Panc1 (cell line): ENCODE data around the gene EEIG1. TPM values are rescaled to one million over a fixed set of nuclear protein-coding genes. Genes with fewer than 3 reads are reported as not detected.

Source experiments
- ATAC-seq: fragments of 200-7000 bp; cut with Tn5 transposase; 2 replicates; pipeline ENCODE4 v1.9.1; 2020; ENCODE audit warnings: mild to moderate bottlenecking, moderate library complexity
- BruUV-seq: library from RNA; stranded (reverse); fragments of 400-500 nt; replicated peaks from 2 replicates; lab custom pipeline; 2021; lab: Mats Ljungman, UMichigan
- CTCF ChIA-PET: fragments of 300-600 bp; sonication (Branson Sonifier 250); formaldehyde crosslinking; loops from one replicate; lab custom pipeline; 2022; ENCODE audit warnings: antibody characterized with exemption; lab: Charles Lee
- POLR2A ChIA-PET: fragments of 300-600 bp; sonication (Branson Sonifier 250); formaldehyde crosslinking; loops from one replicate; lab custom pipeline; 2022; ENCODE audit warnings: antibody characterized with exemption; lab: Charles Lee
- DNase-seq: peaks from one replicate; pipeline ENCODE4 v3.0.0-alpha.2; 2010; ENCODE audit warnings: low read depth, low spot score
- H3K27ac ChIP-seq: 2 replicates; pipeline ENCODE4 v1.5.1; 2011; ENCODE audit warnings: mild to moderate bottlenecking, low read length, inconsistent platforms
- H3K27me3 ChIP-seq: fragments of 200-500 bp; sonication (Bioruptor generic); 2 replicates; pipeline ENCODE4 v1.6.0; 2014; ENCODE audit warnings: low read length, inconsistent platforms; ENCODE audit not compliant: control insufficient read depth, insufficient read depth
- H3K36me3 ChIP-seq: fragments of 200-500 bp; sonication (Bioruptor generic); 2 replicates; pipeline ENCODE4 v1.5.1; 2014; ENCODE audit warnings: inconsistent platforms, mild to moderate bottlenecking, low read length, moderate library complexity; ENCODE audit not compliant: control insufficient read depth, insufficient read depth
- H3K4me1 ChIP-seq: 2 replicates; pipeline ENCODE4 v1.5.1; 2011; ENCODE audit warnings: inconsistent platforms, mild to moderate bottlenecking, low read length, moderate library complexity; ENCODE audit not compliant: control insufficient read depth, insufficient read depth
- H3K4me3 ChIP-seq, 2 experiments: 2 replicates each; pipeline ENCODE4 v1.5.1; 2011 to 2012; ENCODE audit warnings: low read depth in 2 of 2, low read length in 2 of 2, mild to moderate bottlenecking in 2 of 2, inconsistent platforms in 1 of 2, moderate library complexity in 1 of 2
- H3K9me3 ChIP-seq: fragments of 200-500 bp; sonication (Bioruptor generic); 2 replicates; pipeline ENCODE4 v1.5.1; 2014; ENCODE audit warnings: low read depth, mild to moderate bottlenecking, inconsistent platforms, low read length, moderate library complexity; ENCODE audit not compliant: control insufficient read depth, insufficient read depth
- CTCF ChIP-seq: fragments of 450-650 bp; IDR thresholded peaks from 2 replicates; pipeline ENCODE4 v1.5.1; 2017; ENCODE audit warnings: mild to moderate bottlenecking
- POLR2AphosphoS5 ChIP-seq: IDR thresholded peaks from 2 replicates; pipeline ENCODE4 v1.6.1; 2012; ENCODE audit warnings: mild to moderate bottlenecking, low read depth, low read length, moderate library complexity
- SIN3A ChIP-seq: IDR thresholded peaks from 2 replicates; pipeline ENCODE4 v1.6.1; 2012; ENCODE audit warnings: low read depth, mild to moderate bottlenecking, low read length, moderate library complexity, borderline replicate concordance; ENCODE audit not compliant: insufficient read depth
- TCF7L2 ChIP-seq: IDR thresholded peaks from 2 replicates; pipeline ENCODE4 v1.6.1; 2011; ENCODE audit warnings: mild to moderate bottlenecking, low read depth, low read length, inconsistent platforms
- in situ Hi-C: cut with HindIII; loops from 2 replicates; pipeline ENCODE4 v1.10.0; 2016; ENCODE audit warnings: low sequenced_read_pairs, low pct_unique_long_range_greater_than_20kb
- intact Hi-C: fragments of 100-400 bp; cut with micrococcal nuclease; formaldehyde crosslinking; loops from one replicate; pipeline ENCODE4 v1.10.0; 2022; ENCODE audit not compliant: unreplicated experiment
- total RNA-seq: library from RNA; stranded (reverse); gene quantifications from one replicate; pipeline ENCODE4 v1.2.1, GENCODE V29; 2021; ENCODE audit not compliant: unreplicated experiment
- TF ChIP-seq, protein P1 (sequence below), 2 experiments: IDR thresholded peaks; 2 replicates each; pipeline ENCODE4 v1.6.1; 2011 to 2012; ENCODE audit warnings: low read depth in 2 of 2, control low read depth in 1 of 2, low read length in 1 of 2, mild to moderate bottlenecking in 1 of 2, moderate library complexity in 1 of 2; ENCODE audit not compliant: insufficient read depth in 1 of 2

EEIG1 gene
- total RNA-seq, 1 experiment from 2014 or later: 361 TPM

DNA sequence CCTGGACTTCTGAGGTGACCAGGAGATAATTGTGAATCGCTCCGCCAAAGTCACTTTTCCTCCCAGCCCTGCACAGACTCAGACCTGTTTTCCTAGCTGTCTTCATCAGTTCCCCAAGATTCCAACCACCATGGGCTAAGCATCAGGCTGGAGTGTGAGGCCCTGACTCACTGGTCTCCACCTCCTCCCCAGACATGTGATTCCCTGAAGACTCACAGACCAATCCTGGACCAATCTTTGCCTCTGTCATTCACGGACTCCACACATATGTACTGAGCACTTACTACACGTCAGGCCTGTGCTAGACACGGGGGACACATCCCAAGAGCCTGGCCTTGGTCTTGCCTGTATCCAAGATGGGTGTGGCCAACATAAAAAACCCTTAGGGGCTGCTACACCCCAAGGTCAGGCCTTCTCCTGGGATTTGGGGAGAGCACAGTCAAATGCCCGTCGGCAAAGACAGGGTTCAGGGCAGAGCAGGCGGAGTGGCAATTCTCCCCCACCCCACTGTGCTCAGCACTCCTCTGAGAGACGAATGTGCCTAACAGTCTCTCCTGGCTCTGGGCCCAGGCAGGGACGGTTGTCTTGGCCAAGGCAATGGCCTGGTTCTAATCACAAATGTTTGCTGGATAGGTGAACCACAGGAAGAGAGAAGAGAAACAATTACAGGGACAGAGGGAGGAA lies 11.9 kb downstream of the EEIG1 start:
- CTCF ChIA-PET: interaction anchor here (0.6 kb wide), 1 partner anchor 115 kb away, joined by 6 read pairs; no protein-coding TSS in a partner anchor
- Histone ChIP-seq H3K4me1 (peaks cover 91% of the 10 kb centered on the region), H3K27ac (peak overlapping the region; percentile 94)

GRCh38 chr9:127968042-127968441 lies 12.7 kb downstream of the EEIG1 start:
- POLR2A ChIA-PET: interaction anchor here (0.6 kb wide), 1 partner anchor 29 kb away, joined by 7 read pairs; no protein-coding TSS in a partner anchor
- DNase-seq (peak; percentile 69), ATAC-seq (peak; percentile 42)
- in situ Hi-C loops (no loop called here), intact Hi-C loops (no loop called here)
- H3K4me1 ChIP-seq: peaks cover 95% of the 10 kb centered on the region
- BruUV-seq: no TSS peak
- H3K36me3 ChIP-seq: no peaks in the 10 kb centered on the region
- TF ChIP-seq TCF7L2 (no peak), SIN3A (no peak), CTCF (no peak), POLR2AphosphoS5 (no peak)
- TF ChIP-seq, protein P1, sequence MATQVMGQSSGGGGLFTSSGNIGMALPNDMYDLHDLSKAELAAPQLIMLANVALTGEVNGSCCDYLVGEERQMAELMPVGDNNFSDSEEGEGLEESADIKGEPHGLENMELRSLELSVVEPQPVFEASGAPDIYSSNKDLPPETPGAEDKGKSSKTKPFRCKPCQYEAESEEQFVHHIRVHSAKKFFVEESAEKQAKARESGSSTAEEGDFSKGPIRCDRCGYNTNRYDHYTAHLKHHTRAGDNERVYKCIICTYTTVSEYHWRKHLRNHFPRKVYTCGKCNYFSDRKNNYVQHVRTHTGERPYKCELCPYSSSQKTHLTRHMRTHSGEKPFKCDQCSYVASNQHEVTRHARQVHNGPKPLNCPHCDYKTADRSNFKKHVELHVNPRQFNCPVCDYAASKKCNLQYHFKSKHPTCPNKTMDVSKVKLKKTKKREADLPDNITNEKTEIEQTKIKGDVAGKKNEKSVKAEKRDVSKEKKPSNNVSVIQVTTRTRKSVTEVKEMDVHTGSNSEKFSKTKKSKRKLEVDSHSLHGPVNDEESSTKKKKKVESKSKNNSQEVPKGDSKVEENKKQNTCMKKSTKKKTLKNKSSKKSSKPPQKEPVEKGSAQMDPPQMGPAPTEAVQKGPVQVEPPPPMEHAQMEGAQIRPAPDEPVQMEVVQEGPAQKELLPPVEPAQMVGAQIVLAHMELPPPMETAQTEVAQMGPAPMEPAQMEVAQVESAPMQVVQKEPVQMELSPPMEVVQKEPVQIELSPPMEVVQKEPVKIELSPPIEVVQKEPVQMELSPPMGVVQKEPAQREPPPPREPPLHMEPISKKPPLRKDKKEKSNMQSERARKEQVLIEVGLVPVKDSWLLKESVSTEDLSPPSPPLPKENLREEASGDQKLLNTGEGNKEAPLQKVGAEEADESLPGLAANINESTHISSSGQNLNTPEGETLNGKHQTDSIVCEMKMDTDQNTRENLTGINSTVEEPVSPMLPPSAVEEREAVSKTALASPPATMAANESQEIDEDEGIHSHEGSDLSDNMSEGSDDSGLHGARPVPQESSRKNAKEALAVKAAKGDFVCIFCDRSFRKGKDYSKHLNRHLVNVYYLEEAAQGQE (IDR thresholded peaks at IDR 0.05; ENCODE audit: insufficient read depth in 1 of 2, low read depth in 2 of 2, low read length in 1 of 2): no peak
- no peaks in the 10 kb centered on the region for H3K9me3 ChIP-seq
- H3K4me3 ChIP-seq: peak overlapping the region in 1 of 2 experiments; percentile 98; a peak in 2 of 4 replicates
- CTCF ChIA-PET: no interaction called here
- H3K27me3 ChIP-seq: no peaks in the 10 kb centered on the region
- peak overlapping the region; percentile 94 for H3K27ac ChIP-seq

More for the DNA sequence above, 11.9 kb downstream of the EEIG1 start:
- ATAC-seq (peak; percentile 48), DNase-seq (peak; percentile 67)
- POLR2A ChIA-PET: no interaction called here
- Histone ChIP-seq H3K27me3 (no peaks in the 10 kb centered on the region), H3K9me3 (no peaks in the 10 kb centered on the region), H3K4me3 (peak overlapping the region in 1 of 2 experiments; percentile 98; a peak in 2 of 4 replicates), H3K36me3 (no peaks in the 10 kb centered on the region)
- in situ Hi-C loops: no loop called here
- no TSS peak for BruUV-seq
- intact Hi-C loops: no loop called here
- no peak for TF ChIP-seq CTCF
- TF ChIP-seq, protein P1 (IDR thresholded peaks at IDR 0.05; ENCODE audit: insufficient read depth in 1 of 2, low read depth in 2 of 2, low read length in 1 of 2): no peak
- TF ChIP-seq POLR2AphosphoS5: peak; percentile 21; the same call in 1 of the 2 replicates
